Fibroblast of peridontal ligament (primary cell): ENCODE results near the gene KCNJ13.
"Not testable (repeated sequence)": the region's sequence is repeated elsewhere in the genome, so short reads cannot be mapped to it uniquely, and the experiment has no call there.

Experiments used
- DNase-seq: peaks from one replicate; pipeline ENCODE4 v3.0.0-alpha.2; 2010; ENCODE audit errors: extremely low read depth

The KCNJ13 gene

GRCh38 chr2:232767866-232768265 is 8.5 kb downstream of the KCNJ13 start:
- no peak for DNase-seq

- DNase-seq: peak; percentile 40
Observed at GRCh38 chr2:232761301-232761907, 15.0 kb downstream of the KCNJ13 start.

- no peak for DNase-seq
Observed at GRCh38 chr2:232757905-232758304, 18.5 kb downstream of the KCNJ13 start.

- DNase-seq: no peak
Observed at GRCh38 chr2:232750135-232750671, 26.2 kb downstream of the KCNJ13 start.

GRCh38 chr2:232749331-232749730 is 27.0 kb downstream of the KCNJ13 start:
- no peak for DNase-seq

GRCh38 chr2:232748038-232748437 is 28.3 kb downstream of the KCNJ13 start:
- DNase-seq: no peak

GRCh38 chr2:232744963-232745362 is 31.4 kb downstream of the KCNJ13 start:
- no peak for DNase-seq

- no peak for DNase-seq
Observed at GRCh38 chr2:232741972-232742371, 34.4 kb downstream of the KCNJ13 start.

GRCh38 chr2:232741294-232741693 is 35.1 kb downstream of the KCNJ13 start:
- no peak for DNase-seq

GRCh38 chr2:232731470-232731869 is 44.9 kb downstream of the KCNJ13 start:
- DNase-seq: peak; percentile 62

GRCh38 chr2:232728785-232729184 is 47.6 kb downstream of the KCNJ13 start:
- no peak for DNase-seq

- DNase-seq: no peak
Observed at GRCh38 chr2:232723027-232723426, 53.3 kb downstream of the KCNJ13 start.

GRCh38 chr2:232721882-232722281 is 54.5 kb downstream of the KCNJ13 start:
- no peak for DNase-seq

- DNase-seq: no peak
Observed at GRCh38 chr2:232721261-232721660, 55.1 kb downstream of the KCNJ13 start.

GRCh38 chr2:232720056-232720455 is 56.3 kb downstream of the KCNJ13 start:
- not testable (repeated sequence) for DNase-seq
